ENCODE data around the gene GPR25.

GRCh38 chr1:200908191-200908868, 35.5 kb downstream of the GPR25 start:
- no peak for TF ChIP-seq EZH2 (IDR thresholded peaks at IDR 0.05; ENCODE audit: borderline replicate concordance, low read depth, low read length, severe bottlenecking)
- TF ChIP-seq, protein P1, sequence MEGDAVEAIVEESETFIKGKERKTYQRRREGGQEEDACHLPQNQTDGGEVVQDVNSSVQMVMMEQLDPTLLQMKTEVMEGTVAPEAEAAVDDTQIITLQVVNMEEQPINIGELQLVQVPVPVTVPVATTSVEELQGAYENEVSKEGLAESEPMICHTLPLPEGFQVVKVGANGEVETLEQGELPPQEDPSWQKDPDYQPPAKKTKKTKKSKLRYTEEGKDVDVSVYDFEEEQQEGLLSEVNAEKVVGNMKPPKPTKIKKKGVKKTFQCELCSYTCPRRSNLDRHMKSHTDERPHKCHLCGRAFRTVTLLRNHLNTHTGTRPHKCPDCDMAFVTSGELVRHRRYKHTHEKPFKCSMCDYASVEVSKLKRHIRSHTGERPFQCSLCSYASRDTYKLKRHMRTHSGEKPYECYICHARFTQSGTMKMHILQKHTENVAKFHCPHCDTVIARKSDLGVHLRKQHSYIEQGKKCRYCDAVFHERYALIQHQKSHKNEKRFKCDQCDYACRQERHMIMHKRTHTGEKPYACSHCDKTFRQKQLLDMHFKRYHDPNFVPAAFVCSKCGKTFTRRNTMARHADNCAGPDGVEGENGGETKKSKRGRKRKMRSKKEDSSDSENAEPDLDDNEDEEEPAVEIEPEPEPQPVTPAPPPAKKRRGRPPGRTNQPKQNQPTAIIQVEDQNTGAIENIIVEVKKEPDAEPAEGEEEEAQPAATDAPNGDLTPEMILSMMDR (IDR thresholded peaks at IDR 0.05; ENCODE audit: borderline replicate concordance, extremely low read depth, low read length, poor library complexity, severe bottlenecking) = no peak
